ENCODE results near the gene REST. TPM values are rescaled to one million over a fixed set of nuclear protein-coding genes. Genes with fewer than 3 reads are reported as not detected.
"Not testable (repeated sequence)": the region's sequence is repeated elsewhere in the genome, so short reads cannot be mapped to it uniquely, and the experiment has no call there.

REST gene
- polyA plus RNA-seq, 1 experiment = 13.2 TPM

GRCh38 chr4:56909086-56909894, 1.6 kb downstream of the REST start:
- Histone ChIP-seq H3K27me3 (ENCODE audit: control insufficient read depth, insufficient read depth, low read length) (peaks cover 6% of the 10 kb centered on the region), H3K4me3 (ENCODE audit: low read depth, low read length) (peak overlapping the region; percentile 76), H3K36me3 (ENCODE audit: control insufficient read depth, insufficient read depth, low read length) (no peaks in the 10 kb centered on the region)
- ChIA-PET CTCF (no interaction called here), POLR2A (interaction anchor here (0.7 kb wide), 1 partner anchor 43 kb away, joined by 4 read pairs; no protein-coding TSS in a partner anchor)
- DNase-seq (ENCODE audit: low read depth) = no peak
- TF ChIP-seq, protein P1, sequence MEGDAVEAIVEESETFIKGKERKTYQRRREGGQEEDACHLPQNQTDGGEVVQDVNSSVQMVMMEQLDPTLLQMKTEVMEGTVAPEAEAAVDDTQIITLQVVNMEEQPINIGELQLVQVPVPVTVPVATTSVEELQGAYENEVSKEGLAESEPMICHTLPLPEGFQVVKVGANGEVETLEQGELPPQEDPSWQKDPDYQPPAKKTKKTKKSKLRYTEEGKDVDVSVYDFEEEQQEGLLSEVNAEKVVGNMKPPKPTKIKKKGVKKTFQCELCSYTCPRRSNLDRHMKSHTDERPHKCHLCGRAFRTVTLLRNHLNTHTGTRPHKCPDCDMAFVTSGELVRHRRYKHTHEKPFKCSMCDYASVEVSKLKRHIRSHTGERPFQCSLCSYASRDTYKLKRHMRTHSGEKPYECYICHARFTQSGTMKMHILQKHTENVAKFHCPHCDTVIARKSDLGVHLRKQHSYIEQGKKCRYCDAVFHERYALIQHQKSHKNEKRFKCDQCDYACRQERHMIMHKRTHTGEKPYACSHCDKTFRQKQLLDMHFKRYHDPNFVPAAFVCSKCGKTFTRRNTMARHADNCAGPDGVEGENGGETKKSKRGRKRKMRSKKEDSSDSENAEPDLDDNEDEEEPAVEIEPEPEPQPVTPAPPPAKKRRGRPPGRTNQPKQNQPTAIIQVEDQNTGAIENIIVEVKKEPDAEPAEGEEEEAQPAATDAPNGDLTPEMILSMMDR (IDR thresholded peaks at IDR 0.05; ENCODE audit: insufficient read depth, low read depth, low read length) = no peak

DNA sequence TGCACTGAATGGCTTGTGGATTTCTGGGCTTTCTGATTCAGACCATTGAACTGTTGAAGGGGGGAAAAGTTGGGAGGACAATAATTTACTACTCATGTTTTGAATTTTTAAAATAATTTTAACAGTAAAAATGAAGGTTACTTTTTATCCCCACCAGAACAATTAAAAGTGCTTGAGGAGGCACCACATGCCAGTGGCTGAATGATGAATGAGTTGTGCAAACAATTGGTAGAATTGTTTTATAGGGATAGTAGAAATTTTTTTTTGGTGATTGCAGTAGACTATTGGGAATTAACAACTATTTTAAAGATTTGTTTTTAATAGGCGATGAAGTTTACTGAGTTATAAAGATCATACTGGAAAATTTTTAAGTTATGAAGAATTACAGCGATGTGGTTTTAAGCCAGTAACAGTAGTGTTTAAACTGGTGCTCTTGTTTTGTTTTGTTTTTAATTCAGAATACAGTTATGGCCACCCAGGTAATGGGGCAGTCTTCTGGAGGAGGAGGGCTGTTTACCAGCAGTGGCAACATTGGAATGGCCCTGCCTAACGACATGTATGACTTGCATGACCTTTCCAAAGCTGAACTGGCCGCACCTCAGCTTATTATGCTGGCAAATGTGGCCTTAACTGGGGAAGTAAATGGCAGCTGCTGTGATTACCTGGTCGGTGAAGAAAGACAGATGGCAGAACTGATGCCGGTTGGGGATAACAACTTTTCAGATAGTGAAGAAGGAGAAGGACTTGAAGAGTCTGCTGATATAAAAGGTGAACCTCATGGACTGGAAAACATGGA, 2.7 kb downstream of the REST start:
- ChIA-PET CTCF (no interaction called here), POLR2A (no interaction called here)
- no peak for DNase-seq (ENCODE audit: low read depth)
- peak overlapping the region; percentile 76 for H3K4me3 ChIP-seq (ENCODE audit: low read depth, low read length)
- H3K36me3 ChIP-seq (ENCODE audit: control insufficient read depth, insufficient read depth, low read length) = no peaks in the 10 kb centered on the region
- TF ChIP-seq, protein P1 (IDR thresholded peaks at IDR 0.05; ENCODE audit: insufficient read depth, low read depth, low read length) = no peak
- peaks cover 6% of the 10 kb centered on the region for H3K27me3 ChIP-seq (ENCODE audit: control insufficient read depth, insufficient read depth, low read length)

DNA sequence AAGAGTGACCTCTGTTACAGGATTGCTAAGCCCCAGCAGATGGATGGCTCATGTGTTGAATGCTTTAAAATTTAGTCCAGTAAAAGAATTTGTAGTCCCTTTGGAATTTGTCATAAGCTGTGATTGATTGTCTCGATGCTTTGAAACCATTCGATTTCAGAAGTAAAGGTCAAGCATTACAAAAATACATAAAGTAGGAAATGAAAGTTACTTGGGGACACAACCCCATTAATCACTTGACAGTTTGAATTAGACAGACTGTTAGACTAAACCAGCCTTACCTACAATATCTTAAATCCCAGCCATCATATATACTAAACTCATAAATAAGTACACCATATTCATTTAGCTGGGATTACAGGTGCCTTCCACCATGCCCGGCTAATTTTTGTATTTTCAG, 6.6 kb downstream of the REST start:
- ChIA-PET POLR2A (no interaction called here), CTCF (no interaction called here)
- Histone ChIP-seq H3K36me3 (ENCODE audit: control insufficient read depth, insufficient read depth, low read length) (no peaks in the 10 kb centered on the region; the same call in 1 of the 2 replicates), H3K27me3 (ENCODE audit: control insufficient read depth, insufficient read depth, low read length) (no peaks in the 10 kb centered on the region), H3K4me3 (ENCODE audit: low read depth, low read length) (no peak overlapping the region)
- TF ChIP-seq, protein P1 (IDR thresholded peaks at IDR 0.05; ENCODE audit: insufficient read depth, low read depth, low read length) = no peak
- DNase-seq (ENCODE audit: low read depth) = no peak

DNA sequence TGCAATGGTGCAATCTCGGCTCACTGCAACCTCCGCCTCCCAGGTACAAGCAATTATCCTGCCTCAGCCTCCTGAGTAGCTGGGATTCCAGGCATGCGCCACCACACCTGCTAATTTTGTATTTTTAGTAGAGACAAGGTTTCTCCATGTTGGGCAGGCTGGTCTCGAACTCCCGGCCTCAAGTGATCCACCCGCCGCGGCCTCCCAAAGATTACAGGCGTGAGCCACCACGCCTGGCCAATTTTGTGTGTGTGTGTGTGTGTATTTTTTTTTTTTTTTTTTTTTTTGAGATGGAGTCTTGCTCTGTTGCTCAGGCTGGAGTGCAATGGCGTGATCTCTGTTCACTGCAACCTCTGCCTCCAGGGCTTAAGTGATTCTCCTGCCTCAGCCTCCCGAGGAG, 7.3 kb downstream of the REST start:
- POLR2A ChIA-PET; H3K4me3 ChIP-seq (ENCODE audit: low read depth, low read length); H3K27me3 ChIP-seq (ENCODE audit: control insufficient read depth, insufficient read depth, low read length); CTCF ChIA-PET; DNase-seq (ENCODE audit: low read depth); H3K36me3 ChIP-seq (ENCODE audit: control insufficient read depth, insufficient read depth, low read length): not testable (repeated sequence)

- TF ChIP-seq, protein P1 (IDR thresholded peaks at IDR 0.05; ENCODE audit: insufficient read depth, low read depth, low read length) = no peak
- Histone ChIP-seq H3K36me3 (ENCODE audit: control insufficient read depth, insufficient read depth, low read length) (peaks cover 12% of the 10 kb centered on the region), H3K27me3 (ENCODE audit: control insufficient read depth, insufficient read depth, low read length) (no peaks in the 10 kb centered on the region), H3K4me3 (ENCODE audit: low read depth, low read length) (no peak overlapping the region)
- no peak for DNase-seq (ENCODE audit: low read depth)
- CTCF ChIA-PET = no interaction called here
- POLR2A ChIA-PET = no interaction called here
Measured at GRCh38 chr4:56927196-56927595, 19.5 kb downstream of the REST start.
